Frontal cortex (tissue), 4 donors: ENCODE data around the gene AKR7A2. TPM values are rescaled to one million over a fixed set of nuclear protein-coding genes. Genes with fewer than 3 reads are reported as not detected.

ENCODE experiments used
- DNase-seq, 2 donors: peaks; one replicate each; pipeline ENCODE4 v3.0.0; 2012; ENCODE audit warnings: low spot score in 2 of 2
- FAIRE-seq: peaks from 2 replicates; lab custom pipeline; 2012; peaks lifted over from hg19 to GRCh38; lab: Jason Lieb, UNC
- total RNA-seq: library from RNA; depleted of rRNA; stranded (reverse); fragments of >200 nt; gene quantifications from one replicate; pipeline ENCODE4 v1.2.3, GENCODE V29; 2014
- donor health status: control.
- donor health status: control.
- donor health status: control.

AKR7A2 gene
- total RNA-seq = 21.6 TPM

GRCh38 chr1:19311931-19312781, at the start of gene AKR7A2, which contains the start of gene SLC66A1:
Gene AKR7A2, minus strand, starts transcription at chr1:19312144. Its CDS starts 20 bp downstream, at chr1:19312124.
Gene SLC66A1, plus strand, starts transcription at chr1:19312326. Its CDS starts 5,352 bp downstream, at chr1:19317678.
- FAIRE-seq (no peak), DNase-seq (peak; percentile 99 to 100)

- FAIRE-seq = no peak
- DNase-seq = no peak
Observed at GRCh38 chr1:19360843-19361610, 49.1 kb upstream of the AKR7A2 start.

- FAIRE-seq (no peak), DNase-seq (no peak)
Observed at GRCh38 chr1:19360432-19360831, 48.5 kb upstream of the AKR7A2 start.

- FAIRE-seq = no peak
- no peak for DNase-seq
Observed at GRCh38 chr1:19360016-19360415, 48.1 kb upstream of the AKR7A2 start.

GRCh38 chr1:19359357-19359756, 47.4 kb upstream of the AKR7A2 start:
- FAIRE-seq = no peak
- DNase-seq = no peak

GRCh38 chr1:19358710-19359109, 46.8 kb upstream of the AKR7A2 start:
- DNase-seq (no peak), FAIRE-seq (no peak)

GRCh38 chr1:19357299-19357986, 45.5 kb upstream of the AKR7A2 start:
- FAIRE-seq = no peak
- DNase-seq = no peak

- no peak for FAIRE-seq
- DNase-seq = no peak
Observed at GRCh38 chr1:19356266-19356665, 44.3 kb upstream of the AKR7A2 start.

- no peak for FAIRE-seq
- DNase-seq = no peak
Observed at GRCh38 chr1:19354531-19354981, 42.6 kb upstream of the AKR7A2 start.

- DNase-seq (no peak), FAIRE-seq (no peak)
Observed at GRCh38 chr1:19353596-19353995, 41.7 kb upstream of the AKR7A2 start.

- no peak for FAIRE-seq
- DNase-seq = no peak
Observed at GRCh38 chr1:19352839-19353238, 40.9 kb upstream of the AKR7A2 start.

- DNase-seq = no peak
- FAIRE-seq = no peak
Observed at GRCh38 chr1:19351873-19352272, 39.9 kb upstream of the AKR7A2 start.

- DNase-seq = no peak
- FAIRE-seq = no peak
Observed at GRCh38 chr1:19350566-19350965, 38.6 kb upstream of the AKR7A2 start.

- DNase-seq = no peak
- no peak for FAIRE-seq
Observed at GRCh38 chr1:19349999-19350398, 38.1 kb upstream of the AKR7A2 start.

- no peak for DNase-seq
- FAIRE-seq = no peak
Observed at GRCh38 chr1:19348441-19349198, 36.7 kb upstream of the AKR7A2 start.

- DNase-seq = no peak
- no peak for FAIRE-seq
Observed at GRCh38 chr1:19347533-19348172, 35.7 kb upstream of the AKR7A2 start.

GRCh38 chr1:19346026-19346425, 34.1 kb upstream of the AKR7A2 start:
- DNase-seq (no peak), FAIRE-seq (peak; percentile 66)

- no peak for DNase-seq
- FAIRE-seq = no peak
Observed at GRCh38 chr1:19345391-19345790, 33.4 kb upstream of the AKR7A2 start.

GRCh38 chr1:19344831-19345230, 32.9 kb upstream of the AKR7A2 start:
- FAIRE-seq (no peak), DNase-seq (no peak)
